NCI-H748 (cell line): Measurements from ENCODE around the gene CPNE2.
"Not testable (repeated sequence)": the region's sequence is repeated elsewhere in the genome, so short reads cannot be mapped to it uniquely, and the experiment has no call there.

Experiments used
- DNase-seq: peaks from one replicate; lab custom pipeline; 2025; ENCODE audit not compliant: unreplicated experiment; lab: John Stamatoyannopoulos, UW

The CPNE2 gene

GRCh38 chr16:57069053-57069452, 23.3 kb upstream of the CPNE2 start:
- no peak for DNase-seq

- DNase-seq: no peak
These were observed 22.6 kb upstream of the CPNE2 start for GRCh38 chr16:57069635-57070370.

GRCh38 chr16:57070424-57070823, 22.0 kb upstream of the CPNE2 start:
- no peak for DNase-seq

- DNase-seq: not testable (repeated sequence)
These were observed 21.2 kb upstream of the CPNE2 start for GRCh38 chr16:57071081-57071732.

GRCh38 chr16:57071831-57072582, 20.4 kb upstream of the CPNE2 start:
- no peak for DNase-seq

- no peak for DNase-seq
These were observed 19.6 kb upstream of the CPNE2 start for GRCh38 chr16:57072616-57073275.

- DNase-seq: no peak
These were observed 14.7 kb upstream of the CPNE2 start for GRCh38 chr16:57077714-57078113.

GRCh38 chr16:57081744-57082143, 10.6 kb upstream of the CPNE2 start:
- DNase-seq: no peak

- no peak for DNase-seq
These were observed 9.7 kb upstream of the CPNE2 start for GRCh38 chr16:57082664-57083063.

- no peak for DNase-seq
These were observed 8.8 kb upstream of the CPNE2 start for GRCh38 chr16:57083485-57084126.

GRCh38 chr16:57084257-57084770, 8.1 kb upstream of the CPNE2 start:
- DNase-seq: peak; percentile 41

GRCh38 chr16:57084996-57085395, 7.4 kb upstream of the CPNE2 start:
- no peak for DNase-seq

- no peak for DNase-seq
These were observed 5.4 kb upstream of the CPNE2 start for GRCh38 chr16:57087003-57087402.

GRCh38 chr16:57089406-57089805, 3.0 kb upstream of the CPNE2 start:
- DNase-seq: peak; percentile 54

GRCh38 chr16:57091200-57091974, 996 bp upstream of the CPNE2 start:
- DNase-seq: peak; percentile 3

GRCh38 chr16:57092786-57093411, 516 bp downstream of the CPNE2 start:
- DNase-seq: peak; percentile 35

- peak; percentile 38 for DNase-seq
These were observed 1.5 kb downstream of the CPNE2 start for GRCh38 chr16:57093666-57094564.

- no peak for DNase-seq
These were observed 2.5 kb downstream of the CPNE2 start for GRCh38 chr16:57094911-57095310.
